GM12878 (cell line): ENCODE data around the gene AGMAT. TPM values are rescaled to one million over a fixed set of nuclear protein-coding genes. Genes with fewer than 3 reads are reported as not detected.

ENCODE experiments used
- ATF3 ChIP-seq: IDR thresholded peaks from 2 replicates; pipeline ENCODE4 v1.6.1; 2011; ENCODE audit warnings: low read depth, mild to moderate bottlenecking, low read length, moderate library complexity, borderline replicate concordance; ENCODE audit errors: extremely low read depth
- BACH1 ChIP-seq: fragments of 450-650 bp; IDR thresholded peaks from 2 replicates; pipeline ENCODE4 v1.6.1; 2017; ENCODE audit warnings: mild to moderate bottlenecking, borderline replicate concordance
- CUX1 ChIP-seq: IDR thresholded peaks from 2 replicates; pipeline ENCODE4 v1.6.1; 2012; ENCODE audit warnings: improper control_type of control experiment, low read depth, low read length; ENCODE audit not compliant: insufficient replicate concordance
- E2F4 ChIP-seq: IDR thresholded peaks from 2 replicates; pipeline ENCODE4 v1.6.1; 2012; ENCODE audit warnings: low read depth, low read length, improper control_type of control experiment
- ELK1 ChIP-seq: IDR thresholded peaks from 2 replicates; pipeline ENCODE4 v1.6.1; 2012; ENCODE audit warnings: low read depth, low read length, improper control_type of control experiment
- EZH2 ChIP-seq: IDR thresholded peaks from 2 replicates; pipeline ENCODE4 v1.6.1; 2012; ENCODE audit warnings: low read depth, mild to moderate bottlenecking, control low read depth, inconsistent platforms, low read length, borderline replicate concordance; ENCODE audit not compliant: control insufficient read depth
- HDAC6 ChIP-seq: fragments of 200-600 bp; sonication (generic); IDR thresholded peaks from one replicate; pipeline ENCODE4 v1.8.0; 2017; ENCODE audit warnings: antibody characterized with exemption; ENCODE audit not compliant: unreplicated experiment
- KAT2A ChIP-seq: conservative IDR thresholded peaks from 2 replicates; pipeline ENCODE4 v1.6.1; 2011; ENCODE audit warnings: low read depth, low read length; ENCODE audit not compliant: control insufficient read depth
- LARP7 ChIP-seq: fragments of 450-650 bp; IDR thresholded peaks from 2 replicates; pipeline ENCODE4 v1.6.1; 2017; ENCODE audit warnings: mild to moderate bottlenecking
- SIN3A ChIP-seq: IDR thresholded peaks from 2 replicates; pipeline ENCODE4 v1.6.1; 2012; ENCODE audit warnings: low read depth, low read length, improper control_type of control experiment
- TAF1 ChIP-seq: IDR thresholded peaks from 2 replicates; pipeline ENCODE4 v1.6.1; 2011; ENCODE audit warnings: mild to moderate bottlenecking, low read depth, low read length, borderline replicate concordance
- ZNF207 ChIP-seq: fragments of 450-650 bp; IDR thresholded peaks from 2 replicates; pipeline ENCODE4 v1.6.1; 2014; ENCODE audit warnings: antibody characterized with exemption, mild to moderate bottlenecking, borderline replicate concordance
- ZNF687 ChIP-seq: fragments of 450-650 bp; IDR thresholded peaks from 2 replicates; pipeline ENCODE4 v1.6.1; 2017; ENCODE audit warnings: mild to moderate bottlenecking, moderate library complexity
- polyA plus RNA-seq, 11 experiments: library from polyadenylated mRNA; depleted of rRNA in 4 of 11; unstranded in 6 of 11; stranded (reverse) in 5 of 11; fragments of >200 nt; fragmentation: Nextera tagmentation in 4 of 11; fragmentation: Illumina TruSeq in 1 of 11; extraction: Ambion mirVana in 4 of 11; extraction: Trizol in 1 of 11; gene quantifications; 1 replicate in 1 of 11; 2 replicates in 10 of 11; pipeline versions ENCODE4 v1.2.1 to v1.2.3, GENCODE V29; 2011 to 2016; ENCODE audit warnings: inconsistent platforms in 2 of 11, missing spikeins in 2 of 11, low read depth in 1 of 11
- total RNA-seq, 4 experiments: library from RNA; depleted of rRNA in 3 of 4; stranded (reverse); fragments of >200 nt in 3 of 4; fragmentation: Illumina TruSeq in 1 of 4; extraction: Trizol in 1 of 4; gene quantifications; 2 replicates each; pipeline versions ENCODE4 v1.2.1 to v1.2.3, GENCODE V29; 2013 to 2021

Gene AGMAT
- total and polyA plus RNA-seq, 10 of the 15 experiments (the other 5 are each of a cell fraction or from before 2014, with no cell fraction given), result 0.47 to 7.9 (median 4.7) TPM

GRCh38 chr1:15524283-15525049 lies 60.4 kb downstream of the AGMAT start (continued):
- TF ChIP-seq ZNF687, result no peak
- no peak for TF ChIP-seq ATF3
- TF ChIP-seq TAF1, result no peak
- no peak for TF ChIP-seq SIN3A
- TF ChIP-seq ZNF207, result no peak
- TF ChIP-seq CUX1, result no peak
- TF ChIP-seq ELK1, result no peak
- TF ChIP-seq E2F4, result no peak
- TF ChIP-seq EZH2, result no peak
- TF ChIP-seq BACH1, result no peak
- no peak for TF ChIP-seq HDAC6
- no peak for TF ChIP-seq KAT2A
- no peak for TF ChIP-seq LARP7
